SH-SY5Y (cell line): ENCODE results near the gene PCSK4.

Experiments used
- GATA2 ChIP-seq: IDR thresholded peaks from 2 replicates; pipeline ENCODE4 v1.6.1; 2011; ENCODE audit warnings: mild to moderate bottlenecking, low read depth, low read length
- GATA3 ChIP-seq: IDR thresholded peaks from 2 replicates; pipeline ENCODE4 v1.6.1; 2011; ENCODE audit warnings: low read depth, mild to moderate bottlenecking, low read length, moderate library complexity

The PCSK4 gene

GRCh38 chr19:1487576-1488281, 2.4 kb downstream of the PCSK4 start:
- no peak for TF ChIP-seq GATA3
- no peak for TF ChIP-seq GATA2

DNA sequence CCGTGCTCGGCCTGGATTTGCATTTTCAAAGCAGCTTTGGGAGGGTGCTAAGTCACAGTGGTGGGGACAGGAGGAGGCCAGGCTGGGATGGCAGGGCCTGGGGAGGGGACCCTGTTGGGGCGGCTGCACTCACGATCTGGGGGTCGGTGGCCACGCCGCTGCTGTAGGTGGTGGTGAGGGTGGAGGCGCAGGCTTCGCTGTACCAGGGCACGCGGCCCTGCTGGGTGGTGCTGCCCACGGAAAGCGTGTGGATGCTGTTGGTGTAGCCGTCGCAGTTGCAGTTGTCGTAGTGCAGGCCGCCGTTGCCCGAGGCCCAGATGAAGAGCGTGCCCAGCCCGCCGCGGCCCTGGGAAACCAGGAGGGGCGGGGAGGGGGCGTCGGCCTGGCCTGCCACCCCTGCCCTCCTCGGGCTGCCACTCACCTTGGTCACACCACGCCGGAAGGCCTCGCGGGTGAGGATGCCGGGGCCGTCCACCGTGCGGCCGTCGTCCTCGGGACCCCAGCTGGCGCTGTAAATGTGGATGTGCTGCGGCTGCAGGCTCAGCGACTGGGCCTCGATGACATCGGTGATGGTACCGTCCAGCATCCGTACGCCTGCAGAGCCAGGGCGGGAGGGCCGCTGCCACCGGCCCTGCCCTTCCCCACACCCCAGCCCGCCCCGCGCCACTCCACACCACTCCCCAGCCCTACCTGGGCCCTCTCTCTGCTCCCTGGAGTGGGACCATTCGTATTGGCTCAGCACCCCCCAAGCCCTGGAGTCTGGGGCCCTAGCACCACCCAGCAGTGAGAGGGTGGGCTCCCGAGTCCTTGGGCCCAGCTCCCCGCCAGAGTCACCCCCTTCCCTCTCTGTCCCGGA, 3.2 kb downstream of the PCSK4 start:
- TF ChIP-seq GATA3 (no peak), GATA2 (no peak)

DNA sequence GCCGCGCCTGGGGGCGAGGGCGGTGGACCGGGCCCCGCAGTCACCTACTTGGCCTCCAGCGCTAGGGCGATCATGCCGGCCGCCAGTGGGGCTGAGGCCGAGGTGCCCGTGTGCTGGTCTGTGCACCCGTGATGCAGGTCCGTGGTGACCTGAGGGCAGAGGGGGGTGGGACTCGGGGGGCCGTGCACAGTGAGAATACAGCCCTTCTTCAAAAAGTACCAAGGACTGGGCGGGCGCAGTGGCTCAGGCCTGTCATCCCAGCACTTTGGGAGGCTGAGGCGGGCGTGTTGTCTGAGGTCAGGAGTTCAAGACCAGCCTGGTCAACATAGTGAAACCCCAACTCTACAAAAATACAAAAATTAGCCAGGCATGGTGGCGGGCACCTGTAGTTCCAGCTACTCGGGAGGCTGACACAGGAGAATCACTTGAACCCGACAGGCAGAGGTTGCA, 6.1 kb downstream of the PCSK4 start:
- no peak for TF ChIP-seq GATA3
- no peak for TF ChIP-seq GATA2

- TF ChIP-seq GATA2: no peak
- TF ChIP-seq GATA3: no peak
Observed at GRCh38 chr19:1483131-1483978, 6.8 kb downstream of the PCSK4 start.

GRCh38 chr19:1482361-1483130, 7.6 kb downstream of the PCSK4 start:
- TF ChIP-seq GATA2: no peak
- no peak for TF ChIP-seq GATA3

GRCh38 chr19:1481893-1482360, 8.2 kb downstream of the PCSK4 start:
- TF ChIP-seq GATA2 (no peak), GATA3 (no peak)

- TF ChIP-seq GATA3 (no peak), GATA2 (no peak)
Observed at GRCh38 chr19:1481224-1481892, 8.8 kb downstream of the PCSK4 start.

- no peak for TF ChIP-seq GATA2
- TF ChIP-seq GATA3: no peak
Observed at GRCh38 chr19:1478934-1479707, 11.0 kb downstream of the PCSK4 start, which contains the start of gene C19orf25. Gene C19orf25 (minus strand): TSS chr19:1479215. CDS start chr19:1478903, 312 bp downstream.

DNA sequence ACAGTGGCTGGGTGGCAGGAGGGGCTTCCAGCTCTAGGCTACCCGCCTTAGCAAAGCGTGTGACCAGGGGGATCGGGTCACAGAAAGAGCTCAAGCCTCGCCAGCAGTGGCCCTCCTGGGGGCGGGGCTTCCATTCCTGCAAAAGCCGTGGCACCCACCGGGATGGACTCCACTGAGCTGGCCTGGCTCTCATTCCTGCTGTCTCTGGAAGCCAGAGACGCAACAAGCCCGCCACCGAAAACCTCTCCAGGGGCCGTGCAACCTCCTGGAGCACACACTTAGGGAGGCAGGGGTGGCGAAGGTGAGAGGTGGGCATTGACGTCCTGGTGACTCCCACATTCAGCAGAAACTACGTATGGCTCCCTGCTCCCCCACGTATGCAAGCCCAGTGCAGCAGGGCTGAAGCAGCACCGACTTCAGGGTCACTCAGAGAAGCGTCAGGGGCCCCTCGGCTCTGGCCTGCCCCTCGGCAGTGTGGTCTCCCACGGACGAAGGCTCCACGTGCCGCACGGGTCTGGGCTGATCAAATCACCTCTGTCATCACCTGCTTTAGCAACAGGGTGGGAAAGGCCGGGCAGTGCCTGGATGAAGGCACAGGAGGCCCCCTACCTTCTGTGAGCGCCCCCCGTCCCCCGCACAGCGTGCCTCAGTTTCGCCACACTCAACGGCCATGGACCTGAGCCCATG, 14.3 kb downstream of the PCSK4 start:
- TF ChIP-seq GATA3 (no peak), GATA2 (no peak)

GRCh38 chr19:1474765-1475351, 15.3 kb downstream of the PCSK4 start:
- TF ChIP-seq GATA3 (no peak), GATA2 (no peak)
